IMR-90 (cell line): ENCODE results near the gene ITGAX.

Source experiments
- BHLHE40 ChIP-seq: fragments of 150-350 bp; IDR thresholded peaks from 2 replicates; pipeline ENCODE4 v1.6.1; 2016; ENCODE audit warnings: mild to moderate bottlenecking, low read depth, low read length
- CEBPB ChIP-seq: IDR thresholded peaks from 2 replicates; pipeline ENCODE4 v1.6.1; 2012; ENCODE audit warnings: low read depth, low read length, improper control_type of control experiment
- FOS ChIP-seq: fragments of 150-350 bp; IDR thresholded peaks from 2 replicates; pipeline ENCODE4 v1.6.1; 2016; ENCODE audit warnings: low read depth, low read length
- MAFK ChIP-seq: IDR thresholded peaks from 2 replicates; pipeline ENCODE4 v1.6.1; 2012; ENCODE audit warnings: low read depth, low read length, improper control_type of control experiment
- MAZ ChIP-seq: IDR thresholded peaks from 2 replicates; pipeline ENCODE4 v1.6.1; 2012; ENCODE audit warnings: low read depth, mild to moderate bottlenecking, low read length, improper control_type of control experiment, moderate library complexity, borderline replicate concordance
- MXI1 ChIP-seq: IDR thresholded peaks from 2 replicates; pipeline ENCODE4 v1.6.1; 2012; ENCODE audit warnings: low read depth, mild to moderate bottlenecking, low read length, moderate library complexity, borderline replicate concordance
- NFE2L2 ChIP-seq: fragments of 150-350 bp; IDR thresholded peaks from 2 replicates; pipeline ENCODE4 v1.6.1; 2016; ENCODE audit warnings: low read depth, mild to moderate bottlenecking, low read length
- POLR2A ChIP-seq: IDR thresholded peaks from 2 replicates; pipeline ENCODE4 v1.6.1; 2012; ENCODE audit warnings: mild to moderate bottlenecking, low read depth, low read length
- RAD21 ChIP-seq: IDR thresholded peaks from 2 replicates; pipeline ENCODE4 v1.6.1; 2012; ENCODE audit warnings: low read length, improper control_type of control experiment
- RFX5 ChIP-seq: IDR thresholded peaks from 2 replicates; pipeline ENCODE4 v1.8.0; 2012; ENCODE audit warnings: low read depth, mild to moderate bottlenecking, low read length, moderate library complexity
- SMC3 ChIP-seq: fragments of 150-350 bp; IDR thresholded peaks from 2 replicates; pipeline ENCODE4 v1.6.1; 2016; ENCODE audit warnings: low read depth, mild to moderate bottlenecking, antibody characterized with exemption, low read length, moderate library complexity
- TF ChIP-seq, protein P1 (sequence below): conservative IDR thresholded peaks from 2 replicates; pipeline ENCODE4 v1.5.1; 2012; ENCODE audit warnings: mild to moderate bottlenecking, low read depth, low read length, improper control_type of control experiment
- TF ChIP-seq, protein P2 (sequence below): fragments of 150-350 bp; IDR thresholded peaks from 2 replicates; pipeline ENCODE4 v1.6.1; 2017; ENCODE audit warnings: mild to moderate bottlenecking, antibody characterized with exemption, low read length, low read depth

DNA sequence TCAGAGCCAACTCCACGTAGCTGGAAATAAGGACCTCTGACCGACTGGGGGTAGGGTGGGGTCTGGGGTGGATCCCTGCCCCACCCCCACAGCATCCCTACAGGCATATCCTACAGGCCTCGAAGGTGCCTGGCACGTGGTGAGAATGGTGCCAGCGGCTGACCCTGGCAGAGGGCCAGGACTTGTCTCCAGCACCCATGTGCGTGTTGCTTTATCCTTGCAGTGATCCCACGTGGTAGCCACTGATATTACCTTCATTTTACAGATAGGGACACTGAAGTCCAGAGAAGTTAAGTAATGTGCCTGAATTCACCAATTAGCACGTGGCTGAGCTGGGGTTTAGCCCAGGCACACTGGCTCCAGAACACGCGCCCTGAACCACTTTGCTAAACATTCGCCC is 46.5 kb downstream of the ITGAX start:
- TF ChIP-seq, protein P1, sequence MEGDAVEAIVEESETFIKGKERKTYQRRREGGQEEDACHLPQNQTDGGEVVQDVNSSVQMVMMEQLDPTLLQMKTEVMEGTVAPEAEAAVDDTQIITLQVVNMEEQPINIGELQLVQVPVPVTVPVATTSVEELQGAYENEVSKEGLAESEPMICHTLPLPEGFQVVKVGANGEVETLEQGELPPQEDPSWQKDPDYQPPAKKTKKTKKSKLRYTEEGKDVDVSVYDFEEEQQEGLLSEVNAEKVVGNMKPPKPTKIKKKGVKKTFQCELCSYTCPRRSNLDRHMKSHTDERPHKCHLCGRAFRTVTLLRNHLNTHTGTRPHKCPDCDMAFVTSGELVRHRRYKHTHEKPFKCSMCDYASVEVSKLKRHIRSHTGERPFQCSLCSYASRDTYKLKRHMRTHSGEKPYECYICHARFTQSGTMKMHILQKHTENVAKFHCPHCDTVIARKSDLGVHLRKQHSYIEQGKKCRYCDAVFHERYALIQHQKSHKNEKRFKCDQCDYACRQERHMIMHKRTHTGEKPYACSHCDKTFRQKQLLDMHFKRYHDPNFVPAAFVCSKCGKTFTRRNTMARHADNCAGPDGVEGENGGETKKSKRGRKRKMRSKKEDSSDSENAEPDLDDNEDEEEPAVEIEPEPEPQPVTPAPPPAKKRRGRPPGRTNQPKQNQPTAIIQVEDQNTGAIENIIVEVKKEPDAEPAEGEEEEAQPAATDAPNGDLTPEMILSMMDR: no peak
- no peak for TF ChIP-seq MAZ
- TF ChIP-seq SMC3: no peak
- TF ChIP-seq POLR2A: no peak
- no peak for TF ChIP-seq BHLHE40
- no peak for TF ChIP-seq RAD21
- no peak for TF ChIP-seq CEBPB
- TF ChIP-seq RFX5: no peak
- TF ChIP-seq, protein P2, sequence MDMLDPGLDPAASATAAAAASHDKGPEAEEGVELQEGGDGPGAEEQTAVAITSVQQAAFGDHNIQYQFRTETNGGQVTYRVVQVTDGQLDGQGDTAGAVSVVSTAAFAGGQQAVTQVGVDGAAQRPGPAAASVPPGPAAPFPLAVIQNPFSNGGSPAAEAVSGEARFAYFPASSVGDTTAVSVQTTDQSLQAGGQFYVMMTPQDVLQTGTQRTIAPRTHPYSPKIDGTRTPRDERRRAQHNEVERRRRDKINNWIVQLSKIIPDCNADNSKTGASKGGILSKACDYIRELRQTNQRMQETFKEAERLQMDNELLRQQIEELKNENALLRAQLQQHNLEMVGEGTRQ: no peak
- TF ChIP-seq NFE2L2: no peak
- no peak for TF ChIP-seq MXI1
- no peak for TF ChIP-seq FOS
- TF ChIP-seq MAFK: no peak
